Activated naive CD4-positive, alpha-beta T cell treated with anti-CD3 and anti-CD28 coated beads, Interleukin-2, amount 50 U/mL, for 24 hours (primary cell): ENCODE results near the gene ENOX2.
"Not testable (repeated sequence)": the region's sequence is repeated elsewhere in the genome, so short reads cannot be mapped to it uniquely, and the experiment has no call there.

Experiments
- H3K27ac Mint-ChIP-seq: one replicate; pipeline ENCODE4 v1.8.0; 2021; ENCODE audit warnings: mild to moderate bottlenecking, mixed read lengths
- H3K27me3 Mint-ChIP-seq: one replicate; pipeline ENCODE4 v1.8.0; 2021; ENCODE audit warnings: mixed read lengths
- H3K36me3 Mint-ChIP-seq: one replicate; pipeline ENCODE4 v1.8.0; 2021; ENCODE audit warnings: mixed read lengths
- H3K4me1 Mint-ChIP-seq: one replicate; pipeline ENCODE4 v1.8.0; 2021; ENCODE audit warnings: mixed read lengths
- H3K4me3 Mint-ChIP-seq: one replicate; pipeline ENCODE4 v1.8.0; 2021; ENCODE audit warnings: mild to moderate bottlenecking, mixed read lengths
- H3K9me3 Mint-ChIP-seq: one replicate; pipeline ENCODE4 v1.8.0; 2021; ENCODE audit warnings: mixed read lengths

Gene ENOX2

GRCh38 chrX:130714665-130715064 is 188.3 kb downstream of the ENOX2 start:
- no peaks in the 10 kb centered on the region for H3K9me3 Mint-ChIP-seq
- H3K4me1 Mint-ChIP-seq, result no peaks in the 10 kb centered on the region
- peaks cover 4% of the 10 kb centered on the region for H3K36me3 Mint-ChIP-seq
- H3K4me3 Mint-ChIP-seq, result no peak overlapping the region
- no peaks in the 10 kb centered on the region for H3K27me3 Mint-ChIP-seq
- no peak overlapping the region for H3K27ac Mint-ChIP-seq

GRCh38 chrX:130714135-130714534 is 188.9 kb downstream of the ENOX2 start:
- H3K9me3 Mint-ChIP-seq, result no peaks in the 10 kb centered on the region
- H3K27me3 Mint-ChIP-seq, result no peaks in the 10 kb centered on the region
- H3K27ac Mint-ChIP-seq, result no peak overlapping the region
- no peaks in the 10 kb centered on the region for H3K4me1 Mint-ChIP-seq
- peaks cover 4% of the 10 kb centered on the region for H3K36me3 Mint-ChIP-seq
- H3K4me3 Mint-ChIP-seq, result no peak overlapping the region

- H3K27me3 Mint-ChIP-seq, result not testable (repeated sequence)
Measured at GRCh38 chrX:130709178-130709577, 193.8 kb downstream of the ENOX2 start.

GRCh38 chrX:130705591-130705990 is 197.4 kb downstream of the ENOX2 start:
- H3K9me3 Mint-ChIP-seq, result no peaks in the 10 kb centered on the region
- H3K27me3 Mint-ChIP-seq, result no peaks in the 10 kb centered on the region
- peaks cover 3% of the 10 kb centered on the region for H3K36me3 Mint-ChIP-seq
- H3K4me1 Mint-ChIP-seq, result peaks cover 6% of the 10 kb centered on the region
- no peak overlapping the region for H3K4me3 Mint-ChIP-seq
- no peak overlapping the region for H3K27ac Mint-ChIP-seq

More at GRCh38 chrX:130709178-130709577, 193.8 kb downstream of the ENOX2 start:
- not testable (repeated sequence) for H3K9me3 Mint-ChIP-seq, H3K36me3 Mint-ChIP-seq, H3K27ac Mint-ChIP-seq, H3K4me3 Mint-ChIP-seq, H3K4me1 Mint-ChIP-seq

DNA sequence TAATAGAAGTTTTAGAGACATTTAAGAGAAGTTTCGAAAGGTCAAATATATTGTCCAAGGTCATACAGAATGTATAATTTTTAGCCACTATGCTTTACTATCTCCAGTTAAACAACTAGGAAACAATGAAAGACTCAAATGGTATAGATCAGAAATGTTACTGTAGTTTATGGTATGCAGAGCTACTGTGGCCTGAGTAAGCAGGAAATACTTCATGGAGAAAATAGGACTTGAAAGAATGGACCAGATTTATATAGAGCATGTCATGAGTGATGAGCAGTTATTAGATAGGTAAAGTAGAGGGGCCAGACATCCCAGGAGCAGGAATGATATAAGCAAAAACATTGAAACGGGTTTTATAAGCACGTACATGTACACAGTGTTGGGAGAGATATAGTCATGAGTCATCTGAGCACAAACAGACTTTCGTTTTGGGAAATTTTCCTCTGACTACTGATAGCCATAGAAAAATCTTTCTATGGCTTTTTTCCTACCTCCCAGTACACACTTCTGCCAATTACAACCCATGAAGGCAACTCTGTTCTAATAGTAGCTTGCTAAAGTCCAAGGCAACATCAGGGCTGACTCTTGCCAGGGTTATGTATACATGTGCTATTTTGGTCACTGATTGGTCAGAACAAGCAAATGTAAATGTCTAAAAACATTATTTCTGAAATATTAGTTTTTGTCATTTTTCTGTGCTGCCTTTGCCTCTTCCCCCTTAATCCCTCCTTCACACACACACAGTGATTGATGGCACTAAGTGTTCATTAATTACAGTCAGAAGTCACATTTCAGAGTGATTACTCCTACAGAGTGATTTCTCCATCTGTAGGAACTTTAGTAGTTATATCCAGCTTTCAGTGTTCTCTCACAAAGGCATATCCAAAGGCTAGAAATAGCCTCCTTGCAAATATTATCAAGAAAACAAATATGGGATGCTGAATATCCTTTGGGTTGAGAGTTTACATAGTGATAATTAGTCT is 198.7 kb downstream of the ENOX2 start:
- no peak overlapping the region for H3K4me3 Mint-ChIP-seq
- H3K36me3 Mint-ChIP-seq, result peaks cover 3% of the 10 kb centered on the region
- H3K9me3 Mint-ChIP-seq, result no peaks in the 10 kb centered on the region
- peaks cover 6% of the 10 kb centered on the region for H3K4me1 Mint-ChIP-seq
- no peak overlapping the region for H3K27ac Mint-ChIP-seq
- no peaks in the 10 kb centered on the region for H3K27me3 Mint-ChIP-seq

DNA sequence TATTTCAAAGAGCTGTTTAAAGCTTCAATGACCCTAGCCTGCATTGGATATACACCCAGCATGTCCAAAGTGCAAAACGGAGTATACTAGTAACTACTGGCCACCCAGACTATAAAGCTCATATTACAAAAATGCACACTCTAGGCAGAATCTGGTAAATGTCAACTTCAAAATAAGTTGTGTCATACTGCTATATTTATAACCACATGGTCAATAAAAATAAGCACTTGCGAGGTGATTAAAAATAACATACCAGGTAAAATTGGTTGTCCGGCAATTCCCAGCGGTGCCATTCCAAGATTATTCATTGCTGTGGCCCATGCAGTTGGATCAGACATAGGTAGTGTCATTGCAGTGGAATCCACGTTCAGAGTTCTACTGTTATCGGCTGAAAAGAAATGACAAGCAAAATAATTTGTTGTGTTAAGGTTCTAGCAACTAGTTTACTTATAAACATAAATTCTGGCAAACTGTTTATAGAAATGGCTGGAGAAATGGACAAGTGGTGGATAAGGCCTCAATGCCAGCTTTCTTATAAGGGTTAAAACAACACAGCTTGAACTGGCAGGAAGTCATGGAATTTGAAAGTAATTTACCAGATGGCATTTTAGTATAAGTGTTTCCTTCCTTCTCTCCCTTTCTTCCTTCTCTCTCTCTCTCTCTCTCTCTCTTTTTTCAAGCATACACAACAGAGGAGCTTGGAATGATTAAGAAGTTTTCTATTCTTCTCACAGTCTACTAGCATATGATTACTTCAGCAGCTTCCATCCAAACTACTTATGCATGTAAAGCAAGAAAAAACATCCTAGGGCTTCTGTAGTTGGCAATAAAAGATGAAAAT is 199.9 kb downstream of the ENOX2 start:
- Mint-ChIP-seq H3K27me3 (no peaks in the 10 kb centered on the region), H3K4me1 (peaks cover 6% of the 10 kb centered on the region), H3K9me3 (no peaks in the 10 kb centered on the region), H3K27ac (no peak overlapping the region), H3K36me3 (peaks cover 4% of the 10 kb centered on the region), H3K4me3 (no peak overlapping the region)

GRCh38 chrX:130700629-130701028 is 202.4 kb downstream of the ENOX2 start:
- Mint-ChIP-seq H3K4me3 (no peak overlapping the region), H3K4me1 (no peaks in the 10 kb centered on the region), H3K36me3 (peaks cover 1% of the 10 kb centered on the region), H3K27me3 (no peaks in the 10 kb centered on the region), H3K9me3 (no peaks in the 10 kb centered on the region), H3K27ac (no peak overlapping the region)

DNA sequence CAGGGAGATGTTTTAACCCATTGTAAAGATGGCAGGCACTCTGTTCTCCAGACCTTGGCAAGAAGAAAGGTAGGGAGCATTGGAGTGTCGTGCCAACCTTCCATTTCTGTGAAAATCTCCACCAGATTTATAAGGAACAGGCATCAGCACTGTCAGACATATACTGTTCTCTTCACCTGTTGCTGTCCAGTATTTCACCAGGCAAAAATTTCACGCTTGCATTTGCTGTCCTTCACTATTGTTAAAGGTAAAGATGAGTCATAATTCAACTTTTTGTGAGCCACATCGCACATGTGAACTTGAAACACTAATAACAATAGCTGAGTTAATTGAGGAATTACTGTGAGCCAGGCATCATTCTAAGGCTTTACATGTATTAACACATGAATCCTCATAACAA is 203.4 kb downstream of the ENOX2 start:
- Mint-ChIP-seq H3K36me3 (peaks cover 1% of the 10 kb centered on the region), H3K4me1 (no peaks in the 10 kb centered on the region), H3K9me3 (no peaks in the 10 kb centered on the region), H3K4me3 (no peak overlapping the region), H3K27ac (no peak overlapping the region), H3K27me3 (no peaks in the 10 kb centered on the region)

GRCh38 chrX:130696542-130696941 is 206.5 kb downstream of the ENOX2 start:
- Mint-ChIP-seq H3K4me3 (no peak overlapping the region), H3K9me3 (no peaks in the 10 kb centered on the region), H3K27me3 (no peaks in the 10 kb centered on the region), H3K36me3 (peaks cover 2% of the 10 kb centered on the region), H3K4me1 (no peaks in the 10 kb centered on the region), H3K27ac (no peak overlapping the region)

GRCh38 chrX:130695931-130696330 is 207.1 kb downstream of the ENOX2 start:
- Mint-ChIP-seq H3K27ac (no peak overlapping the region), H3K4me3 (no peak overlapping the region), H3K36me3 (peaks cover 5% of the 10 kb centered on the region), H3K9me3 (no peaks in the 10 kb centered on the region), H3K27me3 (no peaks in the 10 kb centered on the region), H3K4me1 (no peaks in the 10 kb centered on the region)

DNA sequence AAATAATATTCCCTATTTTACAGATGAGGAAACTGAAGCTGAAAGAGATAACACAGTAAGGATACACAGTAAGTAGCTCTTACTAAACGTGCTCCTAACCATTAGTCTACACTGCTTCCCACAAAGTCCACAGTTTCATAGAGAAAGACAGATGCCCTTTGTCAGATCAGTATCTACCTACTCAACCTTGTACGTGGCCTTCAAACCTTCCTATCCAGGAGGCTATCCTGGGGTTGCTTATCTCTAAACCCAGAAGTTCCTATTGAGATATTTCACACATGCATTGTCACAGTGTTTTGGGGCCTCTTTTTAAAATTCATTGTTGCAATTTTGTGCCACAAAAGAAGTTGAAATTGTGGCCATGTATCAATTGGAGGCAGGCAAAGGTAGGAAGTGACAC is 208.0 kb downstream of the ENOX2 start:
- no peaks in the 10 kb centered on the region for H3K4me1 Mint-ChIP-seq
- H3K4me3 Mint-ChIP-seq, result no peak overlapping the region
- peaks cover 7% of the 10 kb centered on the region for H3K36me3 Mint-ChIP-seq
- H3K9me3 Mint-ChIP-seq, result no peaks in the 10 kb centered on the region
- no peaks in the 10 kb centered on the region for H3K27me3 Mint-ChIP-seq
- no peak overlapping the region for H3K27ac Mint-ChIP-seq

GRCh38 chrX:130691576-130691975 is 211.4 kb downstream of the ENOX2 start:
- H3K9me3 Mint-ChIP-seq, result no peaks in the 10 kb centered on the region
- H3K27me3 Mint-ChIP-seq, result no peaks in the 10 kb centered on the region
- peaks cover 12% of the 10 kb centered on the region for H3K36me3 Mint-ChIP-seq
- H3K4me3 Mint-ChIP-seq, result no peak overlapping the region
- no peaks in the 10 kb centered on the region for H3K4me1 Mint-ChIP-seq
- no peak overlapping the region for H3K27ac Mint-ChIP-seq

- no peaks in the 10 kb centered on the region for H3K9me3 Mint-ChIP-seq
- no peaks in the 10 kb centered on the region for H3K27me3 Mint-ChIP-seq
- peaks cover 26% of the 10 kb centered on the region for H3K36me3 Mint-ChIP-seq
- H3K27ac Mint-ChIP-seq, result no peak overlapping the region
- H3K4me3 Mint-ChIP-seq, result no peak overlapping the region
- H3K4me1 Mint-ChIP-seq, result no peaks in the 10 kb centered on the region
Measured at GRCh38 chrX:130688360-130688759, 214.6 kb downstream of the ENOX2 start.

DNA sequence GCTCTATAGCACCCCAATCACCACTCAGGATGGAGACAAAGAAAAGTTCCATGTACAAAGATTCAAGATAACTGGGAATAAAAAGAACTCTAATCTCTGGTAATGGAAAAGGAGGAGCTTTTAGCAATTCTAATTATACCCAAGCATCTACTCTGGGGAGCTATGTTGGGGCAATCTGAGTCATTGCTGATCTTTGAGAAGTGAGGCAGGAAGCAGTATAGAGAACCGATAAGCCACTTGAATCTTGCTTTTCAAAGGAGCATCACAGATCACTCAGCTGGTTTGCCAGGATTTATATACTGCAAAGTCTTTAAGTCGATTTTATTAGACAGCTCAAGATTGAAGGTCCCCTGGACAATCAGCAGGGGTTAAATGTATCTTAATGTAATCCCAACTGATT is 220.0 kb downstream of the ENOX2 start:
- H3K27me3 Mint-ChIP-seq, result no peaks in the 10 kb centered on the region
- peaks cover 32% of the 10 kb centered on the region for H3K36me3 Mint-ChIP-seq
- H3K9me3 Mint-ChIP-seq, result no peaks in the 10 kb centered on the region
- H3K4me1 Mint-ChIP-seq, result no peaks in the 10 kb centered on the region
- H3K27ac Mint-ChIP-seq, result no peak overlapping the region
- H3K4me3 Mint-ChIP-seq, result no peak overlapping the region

GRCh38 chrX:130680164-130681035 is 222.6 kb downstream of the ENOX2 start:
- no peaks in the 10 kb centered on the region for H3K27me3 Mint-ChIP-seq
- no peaks in the 10 kb centered on the region for H3K4me1 Mint-ChIP-seq
- peaks cover 30% of the 10 kb centered on the region for H3K36me3 Mint-ChIP-seq
- no peak overlapping the region for H3K4me3 Mint-ChIP-seq
- H3K27ac Mint-ChIP-seq, result no peak overlapping the region
- H3K9me3 Mint-ChIP-seq, result peaks cover 2% of the 10 kb centered on the region
